Spleen (tissue), 7 donors: Measurements from ENCODE around the gene DOCK2.

ENCODE experiments used
- CTCF ChIP-seq, 11 experiments: fragments of 200-600 bp in 7 of 11; fragments of 450-650 bp in 4 of 11; sonication (generic) in 4 of 11; IDR thresholded peaks in 8 of 11; conservative IDR thresholded peaks in 3 of 11; 1 replicate in 7 of 11; 2 replicates in 4 of 11; pipeline versions ENCODE4 v1.4.0 to v1.8.0; 2016 to 2021; ENCODE audit warnings: antibody characterized with exemption in 11 of 11, inconsistent platforms in 4 of 11, mild to moderate bottlenecking in 1 of 11
- POLR2A ChIP-seq, 3 donors: fragments of 450-650 bp; IDR thresholded peaks; one replicate each; pipeline ENCODE4 v1.5.1; 2017; ENCODE audit warnings: antibody characterized with exemption in 3 of 3, mild to moderate bottlenecking in 1 of 3
- POLR2AphosphoS5 ChIP-seq, 3 donors: sonication (generic); formaldehyde crosslinking; IDR thresholded peaks; one replicate each; pipeline ENCODE4 v1.5.1; 2017; ENCODE audit warnings: antibody characterized with exemption in 3 of 3
- donor health status: DM: no; HTN: no; CAD: no; lungs with moderate emphysema.
- donor health status: DM: no; HTN: no; CAD: no.
- donor health status: DM: no; HTN: no; CAD: no.

- TF ChIP-seq CTCF (IDR thresholded peaks at IDR 0.05 in 8 of 11, conservative IDR thresholded peaks at IDR 0.05 in 3 of 11) (no peak), POLR2A (IDR thresholded peaks at IDR 0.05) (no peak), POLR2AphosphoS5 (IDR thresholded peaks at IDR 0.05) (no peak)
Measured at GRCh38 chr5:169791251-169791650, 154.2 kb downstream of the DOCK2 start.
